AG08396 (cell line): Measurements from ENCODE around the gene RASIP1.

Source experiments
- DNase-seq: peaks from one replicate; pipeline ENCODE4 v3.0.0; 2012; ENCODE audit warnings: low spot score, mixed read lengths

RASIP1 gene

DNA sequence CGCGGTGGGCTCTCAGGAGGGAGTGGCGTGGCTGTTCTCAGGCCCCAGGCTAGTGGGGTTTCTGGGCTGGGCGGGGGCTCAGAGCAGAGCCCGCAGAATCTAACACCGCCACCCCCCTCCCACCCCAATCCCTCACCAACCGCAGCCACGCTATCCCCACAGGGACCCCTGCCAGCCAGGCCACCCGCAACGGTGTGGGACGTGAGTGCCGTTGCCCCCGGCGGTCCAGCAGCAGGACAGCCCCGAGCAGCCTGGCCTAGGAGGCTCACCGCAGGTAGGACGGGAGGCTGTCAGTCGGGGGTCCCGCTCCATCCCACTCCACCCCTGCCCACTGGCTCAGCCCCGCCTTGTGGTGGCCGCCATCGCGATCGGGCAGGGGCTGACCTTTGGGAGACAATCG is 67.4 kb downstream of the RASIP1 start, which contains the start of gene NTN5:
Gene NTN5 (minus strand): TSS at position 24 of the 400 bp plus-strand sequence. CDS start 2,031 bp downstream, outside the sequence.
- no peak for DNase-seq

DNA sequence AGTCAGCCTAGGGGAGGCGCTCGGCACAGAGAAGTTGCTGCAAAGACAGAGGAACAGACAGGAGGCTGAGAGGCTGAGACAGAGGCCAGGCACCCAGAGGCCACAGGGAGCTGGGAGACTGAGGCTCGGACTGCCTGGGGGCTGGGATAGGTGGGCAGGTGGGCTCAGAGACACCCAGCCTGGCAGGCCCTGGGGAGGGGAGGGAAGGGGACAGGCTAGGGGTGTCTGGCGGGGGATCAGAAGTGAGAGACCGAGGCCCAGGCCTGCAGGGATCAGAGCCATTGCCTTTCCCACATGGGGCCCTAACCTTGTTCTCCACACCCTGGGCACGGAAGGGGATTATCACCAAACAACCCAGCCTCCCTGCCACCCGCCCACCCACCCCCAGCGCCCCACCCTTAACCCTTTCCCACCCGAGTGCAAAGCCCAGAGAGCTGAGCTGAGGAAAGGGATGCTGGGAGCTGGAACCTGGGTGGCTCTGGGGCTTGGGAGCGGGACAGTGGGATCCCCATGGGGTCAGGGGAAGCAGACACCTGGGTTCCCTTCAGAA is 68.9 kb downstream of the RASIP1 start:
- DNase-seq: no peak

DNA sequence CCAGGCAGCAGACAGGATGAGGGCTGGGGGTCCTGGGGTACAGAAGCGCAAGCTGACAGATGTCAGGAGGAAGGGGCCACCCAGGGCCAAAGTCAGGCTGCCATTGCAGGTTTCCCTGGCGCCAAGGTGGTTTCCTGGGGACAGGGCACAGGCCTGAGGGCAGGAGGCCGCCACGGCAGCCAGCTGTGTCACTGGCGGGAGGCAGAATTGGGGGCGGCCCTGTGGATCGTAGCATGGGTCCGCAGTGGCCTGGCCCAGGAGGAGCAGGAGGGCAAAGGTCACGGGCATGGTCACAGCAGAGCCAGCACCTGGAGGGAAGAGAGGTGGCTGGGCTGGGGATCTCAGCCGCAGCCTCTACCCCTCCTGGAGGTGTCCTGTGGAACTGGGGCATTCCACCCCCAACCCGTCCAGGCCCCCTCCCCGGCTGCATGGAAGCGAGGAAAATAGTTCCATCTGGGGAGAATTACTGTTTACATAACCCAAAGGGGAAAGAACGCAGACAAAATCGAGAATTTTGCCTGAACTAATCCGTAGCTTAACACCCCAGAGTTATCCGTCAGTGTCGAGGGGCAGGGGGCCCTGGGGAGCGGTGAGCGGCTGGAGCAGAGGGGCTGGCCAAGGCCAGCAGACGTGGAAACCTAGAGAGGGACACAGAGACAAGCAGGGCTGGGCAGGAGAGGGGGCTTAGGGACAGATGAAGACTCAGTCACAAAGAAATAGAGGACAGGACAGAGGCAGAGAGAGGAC is 69.5 kb downstream of the RASIP1 start:
- no peak for DNase-seq
